Heart right ventricle (tissue), 16 donors: ENCODE results near the gene SLC25A38. TPM values are rescaled to one million over a fixed set of nuclear protein-coding genes. Genes with fewer than 3 reads are reported as not detected.

Source experiments
- ATAC-seq, 8 donors: fragments of 200-7000 bp; cut with Tn5 transposase; one replicate each; pipeline ENCODE4 v1.9.1; 2020; ENCODE audit warnings: mild to moderate bottlenecking in 8 of 8, moderate library complexity in 8 of 8, moderate number of reproducible peaks in 1 of 8
- DNase-seq, 2 donors: peaks; one replicate each; pipeline ENCODE4 v3.0.0-alpha.2; 2020
- H3K27ac ChIP-seq, 10 donors: fragments of 200-600 bp; sonication (generic) in 2 of 10; one replicate each; pipeline versions ENCODE4 v1.5.0 to v1.8.0; 2020 to 2022; ENCODE audit warnings: mild to moderate bottlenecking in 3 of 10
- H3K27me3 ChIP-seq, 7 donors: fragments of 200-600 bp; one replicate each; pipeline ENCODE4 v1.8.0; 2021 to 2022; ENCODE audit warnings: mild to moderate bottlenecking in 2 of 7
- H3K36me3 ChIP-seq, 9 donors: fragments of 200-600 bp; sonication (generic) in 1 of 9; one replicate each; pipeline versions ENCODE4 v1.5.0 to v1.8.0; 2020 to 2022; ENCODE audit warnings: mild to moderate bottlenecking in 2 of 9
- H3K4me1 ChIP-seq, 9 donors: fragments of 200-600 bp; sonication (generic) in 1 of 9; one replicate each; pipeline versions ENCODE4 v1.5.0 to v1.8.0; 2020 to 2022; ENCODE audit warnings: mild to moderate bottlenecking in 4 of 9
- H3K4me3 ChIP-seq, 10 donors: fragments of 200-600 bp; sonication (generic) in 2 of 10; one replicate each; pipeline versions ENCODE4 v1.5.0 to v1.8.0; 2020 to 2022; ENCODE audit warnings: mild to moderate bottlenecking in 7 of 10, moderate library complexity in 2 of 10
- H3K9me3 ChIP-seq, 11 donors: fragments of 200-600 bp in 10 of 11; sonication (generic) in 2 of 11; one replicate each; pipeline versions ENCODE4 v1.5.0 to v1.8.0; 2013 to 2022; ENCODE audit warnings: mild to moderate bottlenecking in 2 of 11, control low read depth in 1 of 11, moderate library complexity in 1 of 11
- WGBS, 2 donors: extraction: QIAGEN DNeasy Blood & Tissue Kit; methylation state at CpG; one replicate each; pipeline ENCODE4 v1.1.7; 2013; ENCODE audit warnings: inconsistent platforms in 1 of 2; 5-methylcytosine and 5-hydroxymethylcytosine counted together
- intact Hi-C, 10 donors: fragments of 100-400 bp; cut with DNase I; formaldehyde crosslinking; loops; one replicate each; pipeline versions ENCODE4 v1.11.1 to v1.14.2; 2022
- polyA plus RNA-seq, 2 donors: library from polyadenylated mRNA; stranded (reverse); fragments of 200-250 nt; gene quantifications; one replicate each; pipeline ENCODE4 v1.2.3, GENCODE V29; 2013
- total RNA-seq, 10 donors: library from RNA; stranded (reverse); fragmentation: NEBNext Ultra II Directional in 3 of 10; extraction: Animal tissue kit (Norgen Biotek cat#: 25700) in 3 of 10; gene quantifications; one replicate each; pipeline versions ENCODE4 v1.2.1 to v1.2.4, GENCODE V29; 2021 to 2023
- TF ChIP-seq, protein P1 (sequence below), 9 donors: fragments of 200-600 bp; sonication (generic) in 2 of 9; IDR thresholded peaks; one replicate each; pipeline versions ENCODE4 v1.5.0 to v1.8.0; 2021 to 2022; ENCODE audit warnings: antibody characterized with exemption in 9 of 9, mild to moderate bottlenecking in 5 of 9, moderate library complexity in 1 of 9
- donor health status: Arrhythmogenic right ventricular cardiomyopathy.
- donor health status: ischemic (EF 13 %, LVEDD 7.1; RV severe dilation, severe dysfunction).
- donor health status: healthy with polysubstance abuse.
- donor health status: DM: no; HTN: yes; CAD: no.
- donor health status: DM: no; HTN: no; CAD: no.
- donor health status: ischemic (EF 25% LVEDD 6.9; RV normal size, moderate dysfunction).
- donor health status: ischemic (EF 25% LVEDD 5.7; RV mildly dilated, moderate dysfunction).
- donor health status: healthy.
- donor health status: DM: yes; HTN: yes; CAD: no.
- donor health status: Ischemic cardiomyopathy.
- donor health status: ischemic (EF 35%, LVEDD 5.7; RV mildly dilated, moderate dysfunction).
- donor health status: nonischemic (EF 11% LVEDD 7.7; RV severe dilation, severe dysfunction).
- donor health status: DM: yes; HTN: yes; CAD: no.
- donor health status: PGD.
- donor health status: ischemic (EF 29% LVEDD 5.4; RV normal size, mild dysfunction).
- donor health status: nonischemic (EF 23%, LVEDD 6.1; RV moderate dilation, normal function).

SLC25A38 gene
- total and polyA plus RNA-seq, 12 donors = 9.7 to 25.8 (median 19.2) TPM

DNA sequence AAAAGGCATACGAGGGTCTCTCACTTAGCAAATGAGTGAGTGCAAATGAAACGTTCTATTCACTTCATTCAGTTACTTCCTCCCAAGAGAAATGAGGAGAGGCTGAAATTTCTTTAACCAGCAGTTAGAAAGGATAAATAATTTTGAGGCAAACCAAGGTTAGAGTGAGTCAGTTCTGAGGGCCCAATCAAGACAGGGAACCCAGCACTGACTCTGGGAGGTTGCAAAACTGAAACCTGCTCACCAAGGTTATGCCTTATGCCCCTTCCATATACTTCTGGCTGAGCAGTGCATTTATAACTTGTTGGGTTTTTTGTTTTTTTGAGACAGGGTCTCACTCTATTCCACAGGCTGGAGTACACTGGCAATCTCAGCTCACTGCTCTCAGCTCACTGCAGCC lies 18.8 kb downstream of the SLC25A38 start:
- TF ChIP-seq, protein P1, sequence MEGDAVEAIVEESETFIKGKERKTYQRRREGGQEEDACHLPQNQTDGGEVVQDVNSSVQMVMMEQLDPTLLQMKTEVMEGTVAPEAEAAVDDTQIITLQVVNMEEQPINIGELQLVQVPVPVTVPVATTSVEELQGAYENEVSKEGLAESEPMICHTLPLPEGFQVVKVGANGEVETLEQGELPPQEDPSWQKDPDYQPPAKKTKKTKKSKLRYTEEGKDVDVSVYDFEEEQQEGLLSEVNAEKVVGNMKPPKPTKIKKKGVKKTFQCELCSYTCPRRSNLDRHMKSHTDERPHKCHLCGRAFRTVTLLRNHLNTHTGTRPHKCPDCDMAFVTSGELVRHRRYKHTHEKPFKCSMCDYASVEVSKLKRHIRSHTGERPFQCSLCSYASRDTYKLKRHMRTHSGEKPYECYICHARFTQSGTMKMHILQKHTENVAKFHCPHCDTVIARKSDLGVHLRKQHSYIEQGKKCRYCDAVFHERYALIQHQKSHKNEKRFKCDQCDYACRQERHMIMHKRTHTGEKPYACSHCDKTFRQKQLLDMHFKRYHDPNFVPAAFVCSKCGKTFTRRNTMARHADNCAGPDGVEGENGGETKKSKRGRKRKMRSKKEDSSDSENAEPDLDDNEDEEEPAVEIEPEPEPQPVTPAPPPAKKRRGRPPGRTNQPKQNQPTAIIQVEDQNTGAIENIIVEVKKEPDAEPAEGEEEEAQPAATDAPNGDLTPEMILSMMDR (IDR thresholded peaks at IDR 0.05) = no peak
- H3K9me3 ChIP-seq = no peaks in the 10 kb centered on the region
- H3K4me1 ChIP-seq = peaks cover 0 to 8% (median 3%) of the 10 kb centered on the region in 9 donors
- no peak for DNase-seq
- H3K4me3 ChIP-seq = no peak overlapping the region
- 55 to 57% methylated on average over 2 of the region's 2 CpGs for WGBS, 2 donors
- H3K27me3 ChIP-seq = no peaks in the 10 kb centered on the region
- H3K36me3 ChIP-seq = peaks cover 0 to 33% (median 4%) of the 10 kb centered on the region in 9 donors
- no peak for ATAC-seq
- intact Hi-C loops = no loop called here
- no peak overlapping the region for H3K27ac ChIP-seq

DNA sequence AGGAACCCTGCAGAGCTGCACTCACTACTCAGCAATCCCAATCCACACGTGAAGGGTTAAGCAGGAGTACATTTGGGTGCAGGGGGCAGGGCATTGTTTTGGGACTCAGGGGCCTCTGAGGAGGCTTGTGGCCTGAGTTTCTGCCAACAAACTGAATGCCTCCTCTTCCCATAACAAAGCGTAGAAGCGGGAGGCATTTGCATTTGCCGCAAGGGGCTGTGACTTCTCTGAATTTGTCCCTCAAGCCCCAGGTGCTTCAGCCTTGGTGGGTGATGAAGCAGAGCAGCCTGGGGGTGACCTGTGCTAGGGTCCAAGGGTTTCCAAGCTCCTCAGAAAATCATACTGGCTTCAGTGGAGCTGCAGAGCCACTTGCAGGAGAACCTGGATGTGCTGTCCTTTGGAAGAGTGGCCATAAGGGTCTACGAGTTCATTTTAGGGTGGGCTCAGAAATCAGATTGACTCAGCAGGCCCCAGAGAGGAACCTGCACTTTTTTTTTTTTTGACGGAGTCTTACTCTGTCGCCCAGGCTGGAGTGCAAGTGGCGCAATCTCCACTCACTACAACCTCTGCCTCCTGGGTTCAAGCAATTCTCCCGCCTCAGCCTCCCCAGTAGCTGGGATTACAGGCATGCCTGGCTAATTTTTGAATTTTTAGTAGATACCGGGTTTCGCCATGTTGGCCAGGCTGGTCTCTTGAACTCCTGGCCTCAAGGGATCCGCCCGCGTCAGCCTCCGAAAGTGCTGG lies 21.9 kb downstream of the SLC25A38 start:
- 88% methylated on average over 15 of the region's 15 CpGs for whole genome bisulfite sequencing, 2 donors
- H3K9me3 ChIP-seq = no peaks in the 10 kb centered on the region
- peak overlapping the region in 1 of 10 donors; percentile 80 for H3K4me3 ChIP-seq
- no peak for ATAC-seq
- H3K4me1 ChIP-seq = peaks cover 2 to 40% (median 19%) of the 10 kb centered on the region in 9 donors
- DNase-seq = no peak
- H3K27ac ChIP-seq = no peak overlapping the region
- intact Hi-C loops = loop anchor here in 1 of 10 donors (5.0 kb wide), 1 partner anchor 902 kb away; the partner anchor contains the start of gene EIF1B
- no peaks in the 10 kb centered on the region for H3K27me3 ChIP-seq
- peaks cover 0 to 33% (median 20%) of the 10 kb centered on the region in 9 donors for H3K36me3 ChIP-seq
- TF ChIP-seq, protein P1 (IDR thresholded peaks at IDR 0.05) = no peak

- TF ChIP-seq, protein P1 (IDR thresholded peaks at IDR 0.05) = no peak
- Histone ChIP-seq H3K27me3 (no peaks in the 10 kb centered on the region), H3K27ac (peak overlapping the region in 9 of 10 donors; percentile 72 to 90 (median 83)), H3K36me3 (peaks cover 0 to 39% (median 23%) of the 10 kb centered on the region in 9 donors), H3K9me3 (no peaks in the 10 kb centered on the region), H3K4me1 (peaks cover 2 to 45% (median 22%) of the 10 kb centered on the region in 9 donors), H3K4me3 (peak overlapping the region; percentile 30 to 87 (median 72))
- 72 to 74% methylated on average over 13 of the region's 13 CpGs for WGBS, 2 donors
- DNase-seq = no peak
- no peak for ATAC-seq
- intact Hi-C loops = loop anchor here in 2 of 10 donors (1.0 to 5.0 kb wide), 2 partner anchors 22 to 901 kb away; partner anchors contain the start of gene EIF1B (in 1 of the 2)
Observed at GRCh38 chr3:39405687-39406367, 22.7 kb downstream of the SLC25A38 start.
